ENCODE results near the gene DENND1A. TPM values are rescaled to one million over a fixed set of nuclear protein-coding genes. Genes with fewer than 3 reads are reported as not detected.

The DENND1A gene
- polyA plus RNA-seq, 3 donors: 18.8 to 23.1 (median 20.9) TPM

- DNase-seq (ENCODE audit: low read depth in 3 of 3, low spot score in 2 of 3): no peak
These were observed 574.0 kb downstream of the DENND1A start, which contains the start of gene CRB2 for GRCh38 chr9:123355761-123356431. TSS of gene CRB2 (plus strand) at chr9:123356197. CDS start at chr9:123356261, 64 bp downstream.

- DNase-seq (ENCODE audit: low read depth in 3 of 3, low spot score in 2 of 3): no peak
These were observed 575.0 kb downstream of the DENND1A start for GRCh38 chr9:123354806-123355508.

GRCh38 chr9:123353984-123354591, 575.8 kb downstream of the DENND1A start:
- DNase-seq (ENCODE audit: low read depth in 3 of 3, low spot score in 2 of 3): no peak

GRCh38 chr9:123353041-123353440, 576.9 kb downstream of the DENND1A start:
- DNase-seq (ENCODE audit: low read depth in 3 of 3, low spot score in 2 of 3): no peak

GRCh38 chr9:123350590-123351310, 579.2 kb downstream of the DENND1A start:
- no peak for DNase-seq (ENCODE audit: low read depth in 3 of 3, low spot score in 2 of 3)

- DNase-seq (ENCODE audit: low read depth in 3 of 3, low spot score in 2 of 3): no peak
These were observed 580.0 kb downstream of the DENND1A start for GRCh38 chr9:123349691-123350480.

- DNase-seq (ENCODE audit: low read depth in 3 of 3, low spot score in 2 of 3): no peak
These were observed 580.9 kb downstream of the DENND1A start for GRCh38 chr9:123349033-123349432.

GRCh38 chr9:123348317-123348992, 581.5 kb downstream of the DENND1A start:
- DNase-seq (ENCODE audit: low read depth in 3 of 3, low spot score in 2 of 3): no peak

GRCh38 chr9:123347289-123348060, 582.5 kb downstream of the DENND1A start:
- no peak for DNase-seq (ENCODE audit: low read depth in 3 of 3, low spot score in 2 of 3)

GRCh38 chr9:123346826-123347225, 583.1 kb downstream of the DENND1A start:
- no peak for DNase-seq (ENCODE audit: low read depth in 3 of 3, low spot score in 2 of 3)

- no peak for DNase-seq (ENCODE audit: low read depth in 3 of 3, low spot score in 2 of 3)
These were observed 583.9 kb downstream of the DENND1A start for GRCh38 chr9:123346026-123346425.

GRCh38 chr9:123345567-123345955, 584.4 kb downstream of the DENND1A start:
- no peak for DNase-seq (ENCODE audit: low read depth in 3 of 3, low spot score in 2 of 3)

GRCh38 chr9:123344192-123344949, 585.6 kb downstream of the DENND1A start:
- DNase-seq (ENCODE audit: low read depth in 3 of 3, low spot score in 2 of 3): no peak

- DNase-seq (ENCODE audit: low read depth in 3 of 3, low spot score in 2 of 3): no peak
These were observed 586.3 kb downstream of the DENND1A start for GRCh38 chr9:123343443-123344191.

- no peak for DNase-seq (ENCODE audit: low read depth in 3 of 3, low spot score in 2 of 3)
These were observed 587.7 kb downstream of the DENND1A start for GRCh38 chr9:123342247-123342646.

GRCh38 chr9:123341816-123342215, 588.1 kb downstream of the DENND1A start:
- no peak for DNase-seq (ENCODE audit: low read depth in 3 of 3, low spot score in 2 of 3)

- no peak for DNase-seq (ENCODE audit: low read depth in 3 of 3, low spot score in 2 of 3)
These were observed 590.0 kb downstream of the DENND1A start for GRCh38 chr9:123339666-123340510.

All from right renal cortex interstitium (tissue), 3 donors.